GM12874 (cell line): Measurements from ENCODE around the gene APBB1.

Source experiments
- TF ChIP-seq, protein P1 (sequence below): IDR thresholded peaks from 2 replicates; pipeline ENCODE4 v1.5.1; 2011; ENCODE audit warnings: low read depth, mild to moderate bottlenecking, control low read depth, low read length, moderate library complexity; ENCODE audit not compliant: insufficient read depth

The APBB1 gene

DNA sequence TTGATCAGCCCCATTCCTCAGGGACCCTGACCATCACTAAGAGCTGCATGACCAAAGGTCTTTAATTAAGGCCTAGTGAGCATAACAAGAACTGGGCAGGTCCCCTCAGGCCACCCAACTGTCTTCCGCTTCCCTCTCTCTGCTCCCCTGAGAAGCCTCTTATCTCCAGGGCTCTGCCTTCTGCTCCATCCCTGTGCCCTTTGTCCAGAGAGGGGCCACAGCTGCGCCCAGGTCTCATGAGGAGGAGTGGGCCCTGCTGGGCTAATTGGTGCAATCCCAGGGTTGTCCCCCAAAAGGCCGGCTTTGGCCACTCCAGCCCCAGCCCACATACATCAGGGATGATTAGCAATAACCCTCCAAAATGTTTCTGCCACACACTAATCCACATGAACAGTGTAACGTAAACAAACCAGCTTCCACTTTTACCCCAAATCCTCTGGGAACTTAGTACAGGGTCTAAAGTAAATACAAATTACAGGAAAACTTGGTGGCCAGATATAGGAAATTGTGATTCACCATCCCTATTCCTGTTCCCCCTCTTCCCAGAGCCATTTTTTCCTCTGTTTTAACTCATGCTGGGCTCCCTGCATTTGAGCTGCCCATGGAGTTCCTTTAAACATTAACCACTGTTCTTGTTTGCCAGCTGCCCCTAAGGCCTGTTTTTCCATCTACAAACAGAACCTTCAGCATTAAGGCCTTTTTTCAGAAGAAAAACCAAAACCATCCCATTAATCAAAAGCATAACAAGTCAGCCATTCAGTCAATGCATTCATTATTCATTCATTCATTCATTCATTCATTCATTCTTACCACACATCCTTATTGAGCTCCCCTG, 64.0 kb downstream of the APBB1 start:
- TF ChIP-seq, protein P1, sequence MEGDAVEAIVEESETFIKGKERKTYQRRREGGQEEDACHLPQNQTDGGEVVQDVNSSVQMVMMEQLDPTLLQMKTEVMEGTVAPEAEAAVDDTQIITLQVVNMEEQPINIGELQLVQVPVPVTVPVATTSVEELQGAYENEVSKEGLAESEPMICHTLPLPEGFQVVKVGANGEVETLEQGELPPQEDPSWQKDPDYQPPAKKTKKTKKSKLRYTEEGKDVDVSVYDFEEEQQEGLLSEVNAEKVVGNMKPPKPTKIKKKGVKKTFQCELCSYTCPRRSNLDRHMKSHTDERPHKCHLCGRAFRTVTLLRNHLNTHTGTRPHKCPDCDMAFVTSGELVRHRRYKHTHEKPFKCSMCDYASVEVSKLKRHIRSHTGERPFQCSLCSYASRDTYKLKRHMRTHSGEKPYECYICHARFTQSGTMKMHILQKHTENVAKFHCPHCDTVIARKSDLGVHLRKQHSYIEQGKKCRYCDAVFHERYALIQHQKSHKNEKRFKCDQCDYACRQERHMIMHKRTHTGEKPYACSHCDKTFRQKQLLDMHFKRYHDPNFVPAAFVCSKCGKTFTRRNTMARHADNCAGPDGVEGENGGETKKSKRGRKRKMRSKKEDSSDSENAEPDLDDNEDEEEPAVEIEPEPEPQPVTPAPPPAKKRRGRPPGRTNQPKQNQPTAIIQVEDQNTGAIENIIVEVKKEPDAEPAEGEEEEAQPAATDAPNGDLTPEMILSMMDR = no peak

DNA sequence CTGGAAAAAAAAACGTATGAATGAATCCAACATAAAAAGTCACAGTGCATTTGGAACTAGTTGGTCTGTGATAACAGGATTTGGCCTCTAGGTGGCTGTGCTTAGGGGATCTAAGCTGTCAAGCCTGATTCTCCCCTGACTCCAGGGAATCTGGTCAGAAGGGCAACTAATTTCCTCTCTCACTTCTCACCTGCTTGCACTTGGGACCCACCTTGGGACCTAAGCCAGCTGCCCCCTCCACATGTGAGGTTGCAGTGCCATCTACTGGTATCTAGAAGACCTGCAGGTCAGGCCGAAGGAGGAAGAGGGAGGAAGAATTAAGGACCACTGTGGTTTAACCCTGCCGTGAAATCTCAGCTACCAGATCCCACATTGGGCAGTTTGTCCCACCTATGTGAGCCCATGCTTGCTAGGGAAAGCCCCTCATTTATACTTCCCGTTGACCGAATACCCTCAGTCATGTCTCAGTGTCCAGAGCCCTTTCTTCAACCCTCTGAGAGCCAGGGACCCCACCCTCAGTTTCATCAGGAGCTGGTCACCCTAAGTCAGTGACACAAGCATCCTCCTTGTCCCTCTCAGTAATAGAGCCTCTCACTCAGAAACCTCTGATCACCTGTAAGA, 65.4 kb downstream of the APBB1 start:
- TF ChIP-seq, protein P1 = peak; percentile 89

DNA sequence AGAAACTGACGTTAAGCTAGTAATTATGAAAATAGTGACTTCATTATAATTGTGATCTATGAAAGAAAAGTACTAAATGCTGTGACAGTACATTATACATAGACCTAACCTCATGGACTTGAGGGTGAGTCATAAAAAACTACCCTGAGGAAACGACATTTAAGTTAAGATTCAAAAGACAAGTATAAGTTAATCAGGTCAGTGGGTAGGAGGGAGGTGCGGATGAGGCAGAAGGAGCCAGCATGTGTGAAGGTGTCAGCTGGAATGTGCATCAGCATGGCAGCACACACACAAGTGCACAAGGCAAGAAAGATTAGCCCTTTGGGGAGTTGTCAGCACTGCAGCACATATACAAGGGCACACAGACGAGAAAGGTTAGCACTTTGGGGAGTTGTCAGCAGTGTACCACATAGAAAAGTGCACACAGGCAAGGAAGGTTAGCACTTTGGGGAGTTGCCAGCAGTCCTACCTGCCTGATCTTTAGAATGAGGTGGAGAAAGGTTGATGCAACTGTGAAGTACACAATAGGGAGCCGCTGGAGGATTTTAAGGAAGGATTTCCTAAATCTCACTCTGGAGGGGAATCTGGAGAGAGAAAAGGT, 67.0 kb downstream of the APBB1 start:
- TF ChIP-seq, protein P1 = no peak

DNA sequence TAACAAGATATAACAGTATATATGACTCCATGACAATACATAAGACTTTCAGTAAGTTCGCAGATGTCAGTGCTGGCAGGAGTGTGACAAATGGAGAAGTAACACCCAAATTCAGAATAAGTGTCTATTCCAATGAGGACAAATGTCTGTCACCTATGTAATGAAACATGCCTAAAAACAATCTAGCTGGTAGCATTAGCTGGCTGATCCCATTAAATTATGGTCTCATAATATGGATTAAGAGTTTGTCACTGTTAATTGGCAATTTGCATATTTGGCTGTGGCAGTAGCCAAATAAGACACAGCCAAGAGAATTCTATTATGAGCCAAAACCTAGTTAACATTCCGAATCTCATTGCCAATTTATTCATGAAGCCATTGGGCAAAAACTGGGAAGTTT, 68.4 kb downstream of the APBB1 start:
- TF ChIP-seq, protein P1 = no peak

DNA sequence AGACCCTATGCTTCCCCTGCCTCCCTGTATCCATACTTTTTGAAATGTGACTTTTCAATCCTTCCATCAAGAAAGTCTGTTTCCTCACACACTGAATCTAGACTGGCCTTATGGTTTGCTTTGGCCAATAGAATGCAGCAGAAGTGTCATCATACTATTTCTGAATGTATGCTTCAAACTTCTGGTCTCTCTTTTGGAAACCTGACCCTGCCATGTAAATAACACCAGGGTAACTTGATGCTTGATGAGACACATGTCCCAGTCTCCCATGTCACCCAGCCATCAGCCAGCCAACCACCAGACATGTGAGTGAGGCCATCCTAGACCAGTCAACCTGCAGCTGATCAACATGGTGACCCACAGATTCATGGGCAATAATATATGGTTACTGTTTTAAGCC, 68.9 kb downstream of the APBB1 start:
- TF ChIP-seq, protein P1 = no peak

DNA sequence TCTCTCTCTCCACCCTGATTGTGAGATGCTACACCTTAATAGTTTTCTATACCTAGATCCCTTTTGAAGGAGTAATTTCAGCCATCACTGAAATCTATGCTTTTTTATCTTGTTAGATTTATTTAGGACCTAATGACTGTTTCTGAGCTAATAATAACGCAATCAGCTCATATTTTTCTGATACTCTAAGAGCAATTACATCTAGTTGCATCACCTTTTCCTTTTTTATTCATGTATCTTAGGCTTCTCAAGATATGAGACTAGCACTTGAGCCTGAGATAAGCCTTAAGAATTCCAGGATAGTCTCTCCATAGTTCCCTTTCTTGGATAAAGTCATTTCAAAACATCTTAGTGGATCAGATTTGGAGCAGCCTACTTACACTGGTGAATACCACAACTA, 73.5 kb downstream of the APBB1 start:
- TF ChIP-seq, protein P1 = no peak
